ENCODE results near the gene FRRS1L.

DNA sequence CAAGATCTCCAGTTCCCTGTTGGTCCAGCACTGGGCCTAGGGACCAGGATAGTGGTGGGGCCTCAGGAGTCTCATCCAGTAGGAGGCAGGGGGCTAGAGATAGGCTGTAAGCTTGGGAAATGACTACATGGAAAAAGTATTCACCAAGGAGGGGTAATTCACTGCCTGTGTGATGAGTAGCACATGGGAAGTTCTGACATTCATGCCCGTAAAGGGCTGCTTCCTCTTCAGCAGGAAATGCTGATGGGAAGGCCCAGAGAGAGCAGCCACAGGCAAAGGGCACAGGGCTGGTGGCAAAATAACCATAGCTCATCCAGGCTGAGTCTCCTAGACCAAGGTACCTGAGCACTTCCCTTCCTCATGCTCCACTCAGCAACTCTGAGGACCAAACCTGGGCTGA, 23.1 kb upstream of the FRRS1L start:
- TF ChIP-seq, protein P1, sequence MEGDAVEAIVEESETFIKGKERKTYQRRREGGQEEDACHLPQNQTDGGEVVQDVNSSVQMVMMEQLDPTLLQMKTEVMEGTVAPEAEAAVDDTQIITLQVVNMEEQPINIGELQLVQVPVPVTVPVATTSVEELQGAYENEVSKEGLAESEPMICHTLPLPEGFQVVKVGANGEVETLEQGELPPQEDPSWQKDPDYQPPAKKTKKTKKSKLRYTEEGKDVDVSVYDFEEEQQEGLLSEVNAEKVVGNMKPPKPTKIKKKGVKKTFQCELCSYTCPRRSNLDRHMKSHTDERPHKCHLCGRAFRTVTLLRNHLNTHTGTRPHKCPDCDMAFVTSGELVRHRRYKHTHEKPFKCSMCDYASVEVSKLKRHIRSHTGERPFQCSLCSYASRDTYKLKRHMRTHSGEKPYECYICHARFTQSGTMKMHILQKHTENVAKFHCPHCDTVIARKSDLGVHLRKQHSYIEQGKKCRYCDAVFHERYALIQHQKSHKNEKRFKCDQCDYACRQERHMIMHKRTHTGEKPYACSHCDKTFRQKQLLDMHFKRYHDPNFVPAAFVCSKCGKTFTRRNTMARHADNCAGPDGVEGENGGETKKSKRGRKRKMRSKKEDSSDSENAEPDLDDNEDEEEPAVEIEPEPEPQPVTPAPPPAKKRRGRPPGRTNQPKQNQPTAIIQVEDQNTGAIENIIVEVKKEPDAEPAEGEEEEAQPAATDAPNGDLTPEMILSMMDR (IDR thresholded peaks at IDR 0.05), result no peak
- no peak for TF ChIP-seq EZH2 (IDR thresholded peaks at IDR 0.05; ENCODE audit: borderline replicate concordance, insufficient read depth, low read depth, low read length, poor library complexity, severe bottlenecking)

Measured in B cell (primary cell).